ENCODE data around the gene DACH1.
"Not testable (repeated sequence)": the region's sequence is repeated elsewhere in the genome, so short reads cannot be mapped to it uniquely, and the experiment has no call there.

DACH1 gene

DNA sequence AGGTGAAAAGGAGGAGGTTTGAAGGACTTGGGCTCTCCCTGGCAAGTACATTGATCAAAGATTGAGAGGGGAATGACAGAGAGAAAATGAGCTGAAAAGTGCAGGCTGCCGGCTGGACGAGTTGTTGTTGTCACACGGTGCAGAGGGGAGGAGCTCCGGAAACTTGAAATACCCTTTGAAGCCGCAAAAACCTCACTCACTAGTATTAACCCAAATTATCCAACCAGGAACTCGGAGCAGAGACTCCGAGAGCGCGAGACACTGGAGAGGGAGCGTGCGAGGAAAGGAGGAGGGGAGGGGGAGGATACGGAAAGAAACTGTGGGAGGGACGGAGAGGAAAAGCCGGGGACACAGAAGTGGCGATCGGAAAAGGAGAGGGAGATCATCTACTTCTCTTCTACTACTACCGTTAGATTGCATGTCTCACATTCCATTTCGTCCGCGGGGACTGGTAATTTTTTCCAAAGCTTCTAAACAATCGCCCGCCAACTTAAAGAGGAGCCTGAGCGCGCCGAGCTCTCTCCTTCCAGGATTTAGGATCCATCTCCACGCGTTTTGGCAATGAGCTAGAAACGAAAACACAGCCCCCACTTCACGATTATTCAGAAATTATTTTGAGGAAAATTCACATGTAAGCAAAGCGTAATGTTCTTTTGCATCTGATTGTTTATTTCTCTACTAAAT is at the start of gene DACH1:
DACH1 (minus strand) TSS at position 74 of the 684 bp plus-strand sequence.
- peak; percentile 25 for DNase-seq

DNA sequence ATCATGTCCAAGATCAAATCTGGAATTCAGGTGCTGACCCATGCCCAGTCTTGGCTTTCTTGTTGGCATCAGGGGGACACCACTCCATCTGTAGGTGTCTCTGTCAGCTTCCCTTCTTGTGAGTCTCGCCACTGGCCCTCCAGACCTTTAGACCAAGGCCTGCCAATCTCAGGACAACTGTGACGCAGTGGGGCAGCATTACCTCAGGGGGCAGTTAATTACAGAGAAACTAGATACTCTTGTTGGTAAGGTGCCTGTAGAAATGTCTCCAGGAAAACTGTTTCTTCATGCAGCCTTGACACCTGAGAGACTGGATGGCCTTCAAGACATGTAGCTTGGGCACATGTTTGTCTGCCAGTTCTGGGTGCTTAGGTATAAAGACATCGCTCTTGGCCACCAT is 46.7 kb upstream of the DACH1 start:
- DNase-seq: no peak

DNA sequence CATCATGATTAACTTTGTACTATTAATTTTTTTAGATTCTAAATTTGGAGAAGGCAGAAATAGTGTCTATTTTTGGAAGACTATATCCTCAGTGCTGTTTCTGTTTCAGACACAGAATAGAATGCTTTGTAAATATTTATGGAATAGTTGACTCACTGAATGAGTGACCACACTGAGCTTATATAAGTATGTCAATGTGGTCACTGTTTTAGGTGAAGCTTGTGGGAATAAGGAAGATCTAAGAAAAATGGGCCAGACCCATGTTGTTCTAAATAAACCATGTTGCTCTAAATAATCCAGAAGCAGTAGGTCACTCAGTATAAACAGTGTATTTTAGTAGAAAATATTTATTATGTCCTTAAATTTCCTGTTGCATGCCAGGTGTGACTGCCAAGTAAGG is 45.5 kb upstream of the DACH1 start:
- DNase-seq: no peak

DNA sequence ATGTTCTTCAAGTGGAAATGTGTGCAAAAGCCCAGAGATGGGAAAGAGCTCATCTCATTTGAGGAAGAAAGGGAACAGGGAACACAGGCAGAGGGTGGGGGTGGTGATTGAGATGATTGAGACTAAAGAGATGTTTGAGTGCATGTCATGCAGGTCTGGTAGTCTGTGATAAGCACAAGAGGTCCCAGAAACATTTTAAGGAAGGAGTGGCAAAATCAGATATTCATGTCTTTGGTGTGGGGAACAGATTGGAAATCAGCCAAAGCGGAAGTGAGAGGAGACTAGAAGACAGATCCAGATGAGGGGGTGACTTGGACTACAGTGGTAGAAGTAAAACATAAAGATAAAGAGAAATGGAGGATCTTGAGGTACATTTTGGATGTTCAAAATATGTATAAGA is 39.4 kb upstream of the DACH1 start:
- no peak for DNase-seq

DNA sequence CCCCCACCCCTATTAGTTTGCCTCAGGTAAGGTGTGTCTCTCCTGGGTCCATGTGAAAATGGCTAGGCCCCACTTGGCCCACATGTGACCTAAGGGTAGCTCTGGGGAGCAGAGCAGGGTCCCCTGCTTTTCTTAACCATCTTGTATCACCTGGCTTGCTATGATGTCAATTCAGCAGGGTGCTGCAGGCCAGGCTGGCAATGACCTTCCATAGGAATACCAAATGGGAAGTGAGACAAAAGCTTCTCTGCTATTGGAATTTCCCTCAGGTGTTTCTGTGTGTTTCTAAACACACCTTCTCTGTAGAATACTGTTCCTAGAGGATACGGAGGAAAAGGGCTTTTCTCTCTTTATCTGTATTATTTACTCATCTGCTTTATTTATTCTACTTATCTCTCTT is 35.7 kb upstream of the DACH1 start:
- DNase-seq: no peak

DNA sequence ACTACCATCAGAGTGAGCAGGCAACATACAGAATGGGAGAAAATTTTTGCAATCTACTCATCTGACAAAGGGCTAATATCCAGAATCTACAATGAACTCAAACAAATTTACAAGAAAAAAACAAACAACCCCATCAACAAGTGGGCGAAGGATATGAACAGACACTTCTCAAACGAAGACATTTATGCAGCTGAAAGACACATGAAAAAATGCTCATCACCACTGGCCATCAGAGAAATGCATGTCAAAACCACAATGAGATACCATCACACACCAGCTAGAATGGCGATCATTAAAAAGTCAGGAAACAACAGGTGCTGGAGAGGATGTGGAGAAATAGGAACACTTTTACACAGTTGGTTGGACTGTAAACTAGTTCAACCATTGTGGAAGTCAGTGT is 26.5 kb upstream of the DACH1 start:
- not testable (repeated sequence) for DNase-seq

DNA sequence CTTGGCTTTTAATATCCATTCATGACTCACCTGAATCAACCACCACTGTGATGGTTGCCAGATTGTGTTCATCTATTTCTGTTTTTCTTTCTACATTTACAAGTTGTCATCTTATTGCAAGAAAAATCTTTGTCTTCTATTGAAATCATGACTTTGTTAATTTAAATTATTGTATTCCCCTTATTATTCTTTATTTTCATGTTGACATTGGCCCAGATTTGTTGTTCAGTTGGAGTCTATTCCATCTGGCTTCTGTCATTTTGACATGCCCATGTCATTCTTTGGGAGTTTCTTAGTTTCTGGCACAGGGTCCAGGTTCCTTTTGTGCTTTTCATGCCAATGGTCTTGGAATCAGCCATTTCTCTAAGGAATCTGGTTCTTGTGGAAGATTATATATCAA is 19.9 kb upstream of the DACH1 start:
- no peak for DNase-seq

DNA sequence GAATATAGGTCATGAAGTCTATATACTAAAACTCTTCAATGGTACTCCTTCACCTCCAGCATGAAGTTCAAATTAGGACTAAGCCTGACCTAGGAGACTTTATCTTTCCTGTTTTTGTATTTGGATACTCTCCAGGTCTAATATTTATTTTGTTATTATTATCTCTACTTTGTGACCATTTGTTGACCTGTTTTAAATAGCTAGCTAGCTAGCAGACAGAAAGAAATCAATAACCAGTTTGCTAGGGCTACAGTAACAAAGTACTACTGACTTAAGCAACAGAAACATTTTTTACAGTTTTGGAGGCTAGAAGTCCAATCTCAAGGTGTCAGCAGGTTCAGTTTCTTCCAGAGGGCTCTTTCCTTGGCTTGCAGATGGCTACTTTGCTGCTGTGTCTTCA is 15.1 kb upstream of the DACH1 start:
- no peak for DNase-seq

DNA sequence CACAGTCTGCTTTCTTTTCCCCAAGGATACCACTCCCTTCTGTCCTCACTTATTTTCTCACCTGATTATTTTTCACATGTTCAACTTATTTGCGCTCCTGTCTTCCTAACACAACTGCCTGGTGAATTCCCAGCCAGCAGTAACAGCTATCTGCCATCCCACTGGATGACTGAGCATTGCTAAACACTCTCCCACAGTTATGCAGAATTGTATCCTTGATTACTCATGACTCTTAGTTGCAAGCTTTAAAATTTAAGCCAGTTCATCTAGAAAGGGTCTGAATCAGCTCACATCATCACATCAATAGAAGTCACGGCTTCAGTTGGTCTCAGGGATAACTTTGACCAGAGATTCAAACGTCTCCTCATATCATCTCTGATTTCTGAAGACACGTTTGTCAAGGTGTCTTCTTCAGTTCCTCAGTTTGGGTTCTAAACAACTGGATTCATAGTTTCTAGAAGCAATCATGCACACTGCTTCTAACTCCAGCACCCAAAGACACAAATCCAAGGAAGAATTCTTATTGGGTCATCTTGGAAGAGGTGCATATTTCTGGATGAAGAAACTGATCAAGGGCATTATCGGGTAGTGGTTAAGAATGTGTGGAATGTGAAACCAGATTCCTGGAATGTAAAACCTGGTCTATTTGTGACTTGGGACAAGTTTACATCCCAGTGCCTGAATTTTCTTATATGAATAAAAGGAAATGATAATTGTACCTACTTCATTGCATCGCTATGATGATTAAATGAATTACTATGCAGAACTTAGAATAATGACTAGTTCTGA is 13.9 kb upstream of the DACH1 start:
- no peak for DNase-seq

DNA sequence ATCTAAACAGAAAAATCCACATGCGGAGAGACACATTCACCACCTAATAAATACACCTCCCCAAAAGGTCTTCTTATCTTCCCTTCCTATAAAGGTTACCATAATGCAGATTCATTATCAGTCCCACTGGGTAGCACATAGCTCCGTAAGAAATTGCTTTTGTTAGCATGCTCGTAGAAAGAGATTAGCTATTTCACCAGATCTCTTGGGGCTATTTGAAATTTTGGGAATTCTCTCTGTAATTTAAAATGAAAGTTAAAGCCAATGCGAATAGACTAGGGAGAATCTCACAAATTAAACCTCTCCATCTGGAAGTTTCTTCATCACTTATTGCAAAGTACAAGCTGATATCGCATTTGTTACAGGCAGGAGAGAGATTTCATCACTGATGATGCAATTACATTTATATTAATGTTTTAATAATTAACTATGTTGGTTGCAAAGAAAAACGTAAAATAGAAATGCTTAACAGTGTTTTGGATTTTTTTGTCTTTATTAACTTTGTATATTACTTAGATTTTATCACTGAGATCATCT is 12.9 kb upstream of the DACH1 start:
- no peak for DNase-seq

DNA sequence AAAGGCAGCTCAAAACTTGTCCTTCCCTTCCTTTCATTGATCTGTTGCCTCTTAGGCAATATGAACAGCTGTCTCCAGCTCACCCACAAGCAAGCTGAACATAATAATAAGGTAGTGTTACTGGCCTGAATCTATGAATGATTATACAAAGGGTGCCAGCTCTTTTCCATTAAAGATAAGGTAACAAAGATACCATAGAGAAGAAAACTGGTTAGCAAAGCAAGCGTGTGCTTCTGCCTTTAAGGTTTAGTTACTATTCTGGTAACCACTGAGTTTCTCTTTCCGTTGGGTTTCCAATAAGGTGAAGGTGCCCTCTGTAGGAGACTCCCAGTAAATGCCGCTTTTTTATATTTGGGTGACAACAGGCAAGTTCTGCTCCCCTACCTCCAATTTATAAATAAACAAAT is 12.1 kb upstream of the DACH1 start:
- DNase-seq: no peak

DNA sequence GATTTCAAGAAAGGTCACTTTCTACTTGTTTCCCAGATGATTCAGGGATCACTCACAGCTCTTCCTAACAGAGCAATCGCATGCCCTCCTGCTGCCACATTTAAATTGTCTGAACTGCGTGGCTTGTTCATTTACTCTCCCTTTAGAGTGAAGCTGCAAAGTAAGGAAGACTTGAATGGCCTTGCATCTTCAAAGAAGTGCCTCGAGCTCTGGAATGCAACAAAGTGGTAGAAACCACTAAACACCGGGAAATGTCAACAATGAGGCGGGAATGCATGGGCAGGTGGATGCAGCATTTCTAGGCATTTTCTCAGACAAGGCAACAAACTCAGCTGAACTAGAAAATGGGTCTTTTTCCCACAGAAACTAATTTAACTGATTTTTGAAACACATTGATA is 10.3 kb upstream of the DACH1 start:
- no peak for DNase-seq

DNA sequence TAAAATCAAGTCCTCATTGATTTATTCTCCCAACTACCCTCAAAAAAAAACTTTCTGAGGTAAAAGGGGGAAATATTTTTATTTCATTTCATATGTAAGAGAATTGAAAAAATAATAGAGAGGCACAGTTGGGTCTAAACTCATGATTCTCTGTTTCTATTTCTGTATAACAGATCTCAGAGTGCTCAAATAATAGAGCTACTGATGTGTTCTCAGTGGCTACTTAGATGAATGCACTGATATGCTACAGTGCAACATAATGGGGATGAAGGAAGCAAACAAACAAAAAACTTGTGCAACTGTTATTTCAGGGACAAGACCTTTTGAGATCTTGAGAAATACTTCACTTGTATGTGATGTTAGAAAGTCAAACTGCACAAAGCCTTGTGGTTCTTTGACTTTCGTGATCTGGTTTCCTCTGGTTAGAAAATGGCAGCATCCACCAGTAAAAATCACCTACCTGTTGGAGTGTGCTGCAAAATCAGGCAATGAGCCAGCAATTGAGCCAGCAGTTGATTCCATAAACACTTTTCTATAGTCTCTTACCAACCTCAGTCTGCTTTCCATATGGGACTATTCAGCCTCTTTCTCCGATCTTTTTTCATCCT is 9.7 kb upstream of the DACH1 start:
- DNase-seq: no peak

DNA sequence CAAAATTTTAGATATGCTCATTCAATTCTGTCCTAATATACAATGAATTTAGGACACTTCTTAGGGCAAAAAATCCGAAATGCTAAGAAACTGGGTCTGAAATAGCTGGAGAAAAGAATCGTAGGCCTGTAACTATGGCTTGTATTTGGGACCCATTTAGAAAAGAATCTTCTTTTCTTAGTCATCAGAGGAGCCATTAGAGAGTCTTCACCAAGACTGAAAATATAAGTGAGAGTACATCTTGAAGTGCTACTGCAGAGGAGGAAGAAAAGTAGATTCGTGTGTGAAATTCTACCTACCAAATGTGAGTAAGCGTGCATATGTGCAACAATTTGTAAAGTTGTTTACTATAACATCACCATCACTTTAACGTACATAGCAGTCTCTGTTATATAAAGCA is 8.8 kb upstream of the DACH1 start:
- no peak for DNase-seq

DNA sequence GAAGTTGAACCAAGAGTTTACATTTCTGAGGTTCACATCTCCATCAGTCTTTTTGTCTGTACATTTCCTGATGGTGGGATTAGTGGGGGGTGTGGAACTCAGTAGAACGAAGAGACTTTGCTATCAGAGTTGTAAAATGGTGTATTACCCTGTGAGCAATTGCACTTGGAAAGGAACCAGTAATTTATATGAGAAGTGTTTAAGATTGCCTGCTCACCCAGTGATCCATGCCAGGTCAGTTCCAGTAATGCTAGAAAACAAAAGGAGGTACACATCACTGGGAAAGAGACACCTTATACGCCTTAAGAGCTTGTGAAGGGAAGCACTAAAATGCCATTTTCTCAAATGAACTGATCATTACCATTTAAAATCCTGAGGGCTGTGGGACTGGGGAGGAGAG is 7.5 kb upstream of the DACH1 start:
- DNase-seq: no peak

DNA sequence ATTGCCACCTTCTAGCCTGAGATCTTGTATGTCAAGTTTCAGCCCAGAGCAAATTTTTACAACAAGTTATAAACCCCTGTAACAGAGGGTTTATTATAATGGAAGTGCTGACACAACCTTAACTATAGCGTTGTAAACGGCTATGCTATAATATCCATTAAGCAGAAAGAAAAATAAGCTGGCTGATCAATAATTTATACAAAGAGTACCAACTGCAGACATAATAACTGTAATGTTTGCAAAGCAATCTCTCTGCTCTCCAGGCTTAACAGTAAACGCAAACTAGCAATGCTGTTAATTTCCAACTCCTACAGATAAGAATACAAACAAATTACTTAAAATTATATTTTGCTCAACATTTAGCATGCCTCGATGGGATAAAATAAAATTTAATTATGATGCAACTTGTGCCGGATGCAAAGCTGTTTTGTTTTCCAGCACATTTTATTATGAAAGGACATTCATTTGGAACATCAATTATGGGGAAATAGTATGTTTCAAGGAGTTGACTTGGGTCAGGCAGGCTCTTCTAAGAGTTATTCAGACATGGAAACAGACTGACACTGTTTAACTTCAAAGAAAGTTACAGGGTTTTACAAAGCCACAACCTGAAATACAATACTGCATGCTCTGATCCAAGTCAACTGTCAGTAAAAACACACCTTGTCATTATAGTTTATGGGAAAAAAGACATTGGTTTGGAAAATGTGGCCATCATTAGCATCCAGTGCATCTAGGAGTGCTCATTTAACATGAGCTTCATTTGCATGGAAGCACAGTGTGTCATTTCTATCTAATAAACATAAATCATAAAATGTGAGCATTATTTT is 6.6 kb upstream of the DACH1 start:
- no peak for DNase-seq

DNA sequence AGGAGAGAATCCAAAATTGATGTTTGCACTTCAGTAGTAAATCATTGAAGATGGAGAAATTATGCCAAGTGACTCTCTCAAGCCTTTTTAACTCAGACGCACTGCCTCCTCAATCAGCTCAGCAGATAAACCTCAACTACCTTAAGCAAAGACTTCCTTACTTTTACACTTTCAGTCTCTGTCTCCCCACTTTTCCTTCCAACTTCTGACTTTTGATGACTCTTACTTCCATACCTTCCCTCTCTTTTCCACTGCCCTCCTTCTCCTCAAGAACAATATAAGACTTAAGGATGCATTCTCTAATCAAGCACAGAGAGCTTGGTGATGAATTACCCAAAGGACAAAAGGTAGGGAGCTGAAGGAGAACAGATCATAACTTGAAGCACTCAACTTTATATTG is 4.8 kb upstream of the DACH1 start:
- no peak for DNase-seq

DNA sequence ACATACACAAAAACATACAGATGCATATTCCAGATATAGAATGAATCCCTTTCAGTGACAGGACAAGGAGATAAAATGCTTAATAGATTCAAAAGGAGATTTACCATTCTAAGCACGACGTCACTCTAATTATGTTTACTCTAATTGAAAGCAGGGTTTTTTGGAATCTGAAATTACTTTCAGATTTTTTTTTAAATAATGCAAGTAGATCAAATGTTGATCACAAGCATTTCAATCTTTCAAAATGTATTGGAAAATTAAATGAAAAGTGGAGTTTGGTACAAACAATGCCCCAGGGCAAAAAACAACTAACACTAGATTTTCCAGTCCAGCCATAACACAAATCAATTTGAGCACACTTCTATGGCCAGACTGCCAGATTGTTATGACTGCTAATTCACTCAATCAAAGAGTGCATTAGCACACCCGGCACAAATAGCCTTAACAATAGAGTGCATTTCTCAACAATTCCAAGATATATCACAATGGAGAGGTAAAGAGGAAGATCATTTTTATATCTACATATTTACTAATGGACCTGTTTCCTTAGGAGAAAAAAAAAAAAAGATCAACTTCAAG is 4.3 kb upstream of the DACH1 start:
- no peak for DNase-seq

DNA sequence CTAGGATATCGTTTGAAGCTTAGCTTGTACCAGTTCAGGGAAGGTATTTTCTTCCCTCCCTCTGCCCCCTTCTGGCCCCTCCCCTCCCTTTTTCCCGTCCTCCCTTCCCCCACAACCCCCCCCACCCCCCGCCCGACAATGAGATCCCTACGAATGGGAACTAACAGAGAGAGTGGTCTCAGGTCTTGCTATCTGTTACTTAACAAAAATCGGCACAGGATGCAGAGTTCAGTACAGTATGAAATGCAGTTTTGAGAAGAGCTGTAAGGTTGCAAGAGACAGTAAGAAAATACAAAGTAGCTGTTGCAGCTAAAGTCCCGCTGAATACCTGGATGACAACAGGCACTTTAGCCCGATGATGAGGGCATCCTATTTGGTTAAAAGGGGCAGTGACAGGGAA is 3.1 kb upstream of the DACH1 start:
- no peak for DNase-seq

DNA sequence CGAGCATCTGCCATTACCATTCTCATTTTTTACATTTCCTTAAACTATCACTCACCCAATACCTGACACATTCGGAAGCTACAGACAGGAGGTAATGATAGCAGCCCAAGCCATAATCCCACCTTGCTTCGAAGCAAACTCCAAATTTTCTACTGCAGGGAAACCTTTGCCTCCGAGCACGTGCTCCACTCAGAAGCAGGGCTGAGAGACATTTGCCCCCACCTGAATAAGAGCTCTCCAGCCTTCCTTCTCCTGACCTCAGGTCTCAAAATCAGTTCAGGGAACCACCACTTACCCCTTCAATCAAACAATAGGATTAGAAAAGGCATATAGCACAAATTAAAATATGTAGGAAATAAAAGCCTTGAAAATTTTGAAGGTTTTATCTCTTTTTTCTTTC is 2.3 kb upstream of the DACH1 start:
- no peak for DNase-seq

DNA sequence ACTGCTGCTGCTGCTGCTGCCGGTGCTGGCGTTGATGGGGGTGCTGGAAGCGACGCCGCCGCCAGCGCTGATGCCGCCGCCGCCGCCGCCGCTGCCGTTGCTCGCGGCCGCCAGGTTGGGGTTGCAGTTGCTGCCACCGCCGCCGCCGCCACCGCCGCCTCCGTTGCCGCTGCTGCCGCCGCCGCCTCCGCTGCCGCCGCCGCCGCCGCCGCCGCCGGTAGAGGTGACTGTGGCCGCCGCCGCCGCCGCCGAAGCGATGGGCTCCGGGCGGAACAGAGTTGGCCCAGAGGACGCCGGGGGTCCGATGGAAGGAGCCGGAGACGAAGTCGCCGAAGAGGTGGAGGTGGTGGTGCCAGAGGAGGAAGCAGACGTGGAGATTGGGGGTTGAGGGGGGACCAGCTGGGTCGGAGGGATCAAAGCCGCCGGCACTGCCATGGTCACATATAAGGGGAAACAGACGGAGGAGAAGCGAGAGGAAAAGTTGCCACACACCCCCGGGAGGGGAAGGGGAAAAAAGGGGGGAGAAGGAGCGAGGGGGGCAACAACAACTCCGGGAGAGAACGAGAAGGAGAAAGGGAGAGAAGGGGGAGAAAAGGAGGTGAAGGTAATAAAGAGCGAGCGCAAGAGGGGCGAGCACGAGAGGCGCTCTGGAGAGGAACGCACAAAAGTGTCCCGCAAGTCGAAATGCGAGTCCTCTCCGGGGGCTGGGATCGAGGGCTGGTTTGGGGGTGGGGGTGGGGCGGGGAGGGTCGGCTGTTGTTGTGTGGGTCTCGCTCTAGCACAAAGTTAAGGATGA is 471 bp downstream of the DACH1 start:
- DNase-seq: peak; percentile 16

DNA sequence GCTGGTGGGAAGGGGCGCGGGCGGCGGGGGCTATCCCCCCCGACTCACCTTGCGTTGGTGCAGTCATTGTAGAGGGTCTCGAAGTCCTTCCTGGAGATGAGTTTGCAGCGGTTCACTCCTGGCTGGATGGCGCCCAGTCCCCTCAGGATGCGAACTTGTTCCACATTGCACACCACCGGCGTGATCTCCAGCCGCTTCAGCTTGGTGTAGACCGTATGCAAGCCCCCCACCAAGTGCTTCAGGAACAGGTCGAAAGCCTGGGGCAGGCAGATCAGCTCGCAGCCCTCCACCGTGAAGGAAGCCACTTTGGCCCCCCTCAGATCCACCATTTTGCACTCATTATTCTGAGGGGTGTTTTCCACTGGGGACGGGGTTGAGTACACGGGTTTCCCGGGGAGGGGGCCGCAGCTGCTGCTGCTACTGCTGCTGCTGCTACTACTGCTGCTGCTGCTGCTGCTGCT is 1.1 kb downstream of the DACH1 start:
- no peak for DNase-seq

Data from CD4-positive, alpha-beta T cell treated with Interleukin-15 for 1 hour (primary cell).